BE2C (cell line): ENCODE measurements around the gene KCNJ14.

Experiments used
- DNase-seq: peaks from one replicate; pipeline ENCODE4 v3.0.0-alpha.2; 2020
- H3K27me3 ChIP-seq: fragments of 250-450 bp; sonication (Bioruptor Pico); 2 replicates; pipeline ENCODE4 v1.5.1; 2020; ENCODE audit warnings: mild to moderate bottlenecking
- H3K36me3 ChIP-seq: fragments of 250-450 bp; sonication (Bioruptor Pico); 2 replicates; pipeline ENCODE4 v1.5.1; 2020; ENCODE audit warnings: mild to moderate bottlenecking
- H3K4me1 ChIP-seq: fragments of 250-450 bp; sonication (Bioruptor Pico); 2 replicates; pipeline ENCODE4 v1.5.1; 2020
- H3K4me3 ChIP-seq: 2 replicates; pipeline ENCODE4 v1.5.1; 2011; ENCODE audit warnings: low read depth, low read length
- H3K9me3 ChIP-seq: fragments of 250-450 bp; sonication (Bioruptor Pico); 2 replicates; pipeline ENCODE4 v1.5.1; 2020
- TF ChIP-seq, protein P1 (sequence below): IDR thresholded peaks from 2 replicates; pipeline ENCODE4 v1.5.1; 2012; ENCODE audit warnings: mild to moderate bottlenecking, low read depth, low read length

The KCNJ14 gene

DNA sequence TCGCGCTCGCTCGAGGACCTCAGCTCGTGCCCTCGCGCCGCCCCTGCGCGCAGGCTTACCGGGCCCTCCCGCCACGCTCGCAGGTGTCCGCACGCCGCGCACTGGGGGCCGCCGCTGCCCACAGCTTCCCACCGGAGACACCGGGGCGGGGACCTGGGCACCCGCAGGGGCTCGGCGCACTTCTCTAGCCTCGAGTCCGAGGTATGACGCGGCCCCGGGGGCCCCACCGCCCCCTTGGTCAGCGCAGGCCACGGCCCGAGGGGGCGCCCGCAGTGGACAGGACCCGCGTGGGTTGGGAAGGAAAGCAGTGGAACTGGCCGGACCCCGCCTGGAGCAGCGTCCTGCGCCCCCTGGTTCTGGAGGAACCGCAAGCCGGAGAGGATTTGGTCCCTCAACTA is 11.6 kb upstream of the KCNJ14 start:
- Histone ChIP-seq H3K36me3 (peaks cover 16% of the 10 kb centered on the region), H3K9me3 (no peaks in the 10 kb centered on the region; the same call in 1 of the 2 replicates), H3K4me1 (peaks cover 5% of the 10 kb centered on the region; the same call in 1 of the 2 replicates), H3K4me3 (no peak overlapping the region), H3K27me3 (peaks cover 34% of the 10 kb centered on the region)
- TF ChIP-seq, protein P1, sequence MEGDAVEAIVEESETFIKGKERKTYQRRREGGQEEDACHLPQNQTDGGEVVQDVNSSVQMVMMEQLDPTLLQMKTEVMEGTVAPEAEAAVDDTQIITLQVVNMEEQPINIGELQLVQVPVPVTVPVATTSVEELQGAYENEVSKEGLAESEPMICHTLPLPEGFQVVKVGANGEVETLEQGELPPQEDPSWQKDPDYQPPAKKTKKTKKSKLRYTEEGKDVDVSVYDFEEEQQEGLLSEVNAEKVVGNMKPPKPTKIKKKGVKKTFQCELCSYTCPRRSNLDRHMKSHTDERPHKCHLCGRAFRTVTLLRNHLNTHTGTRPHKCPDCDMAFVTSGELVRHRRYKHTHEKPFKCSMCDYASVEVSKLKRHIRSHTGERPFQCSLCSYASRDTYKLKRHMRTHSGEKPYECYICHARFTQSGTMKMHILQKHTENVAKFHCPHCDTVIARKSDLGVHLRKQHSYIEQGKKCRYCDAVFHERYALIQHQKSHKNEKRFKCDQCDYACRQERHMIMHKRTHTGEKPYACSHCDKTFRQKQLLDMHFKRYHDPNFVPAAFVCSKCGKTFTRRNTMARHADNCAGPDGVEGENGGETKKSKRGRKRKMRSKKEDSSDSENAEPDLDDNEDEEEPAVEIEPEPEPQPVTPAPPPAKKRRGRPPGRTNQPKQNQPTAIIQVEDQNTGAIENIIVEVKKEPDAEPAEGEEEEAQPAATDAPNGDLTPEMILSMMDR, result no peak
- DNase-seq, result no peak

DNA sequence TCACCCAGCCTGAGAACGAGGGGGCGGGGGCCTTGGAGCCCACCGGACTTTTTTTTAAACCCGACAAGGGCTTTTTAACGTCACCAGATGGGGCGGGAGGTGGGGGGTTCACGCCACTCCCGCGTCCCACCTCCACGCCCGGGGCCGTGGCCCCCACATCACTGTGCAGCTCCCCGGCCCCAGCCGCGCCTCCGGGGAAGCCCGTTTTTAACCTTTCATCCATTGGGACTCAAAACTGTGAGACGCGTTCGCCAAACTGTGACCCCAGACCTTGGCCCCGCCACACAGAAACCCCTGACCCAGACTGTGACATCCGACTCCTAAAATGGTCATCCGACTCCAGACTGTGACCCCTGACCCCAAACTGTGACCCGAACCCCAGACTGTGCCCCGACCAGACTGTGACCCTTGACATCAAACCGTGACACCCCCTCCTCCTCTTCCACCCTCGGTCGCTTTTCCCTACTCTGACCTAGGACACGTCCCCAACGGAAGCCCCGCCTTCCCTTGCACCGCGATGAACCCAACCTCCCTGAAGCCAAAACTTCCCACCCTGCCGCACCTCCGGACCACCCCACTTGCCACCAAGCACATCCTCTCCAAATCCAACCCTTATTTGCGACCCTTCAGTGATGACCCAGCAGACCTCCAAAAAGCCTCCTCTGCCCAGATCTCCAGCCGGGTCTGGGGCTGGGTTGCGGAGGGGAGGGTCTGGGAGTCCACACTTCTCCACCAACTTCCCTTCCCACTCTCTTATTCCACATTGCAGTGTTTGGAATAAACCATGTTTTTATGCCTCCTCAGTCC is 11.0 kb upstream of the KCNJ14 start:
- H3K36me3 ChIP-seq, result peaks cover 21% of the 10 kb centered on the region
- H3K4me1 ChIP-seq, result peaks cover 5% of the 10 kb centered on the region; the same call in 1 of the 2 replicates
- no peak for DNase-seq
- peak overlapping the region; percentile 99 for H3K4me3 ChIP-seq
- peaks cover 34% of the 10 kb centered on the region for H3K27me3 ChIP-seq
- H3K9me3 ChIP-seq, result no peaks in the 10 kb centered on the region; the same call in 1 of the 2 replicates
- TF ChIP-seq, protein P1, result no peak

DNA sequence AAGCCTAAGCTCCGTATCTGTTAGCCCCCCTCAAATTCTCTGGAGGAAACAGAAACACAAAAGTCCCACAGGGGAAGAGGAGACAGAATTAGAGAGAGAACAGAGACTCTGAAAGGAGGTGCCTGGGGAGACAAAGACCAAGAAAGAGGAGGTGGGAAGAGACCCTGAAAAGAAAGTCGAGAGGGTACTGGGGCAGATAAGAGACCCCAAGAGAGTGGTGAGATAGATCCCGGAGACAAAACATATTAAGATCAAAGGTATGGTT is 10.5 kb upstream of the KCNJ14 start:
- H3K4me1 ChIP-seq, result peaks cover 5% of the 10 kb centered on the region; the same call in 1 of the 2 replicates

DNA sequence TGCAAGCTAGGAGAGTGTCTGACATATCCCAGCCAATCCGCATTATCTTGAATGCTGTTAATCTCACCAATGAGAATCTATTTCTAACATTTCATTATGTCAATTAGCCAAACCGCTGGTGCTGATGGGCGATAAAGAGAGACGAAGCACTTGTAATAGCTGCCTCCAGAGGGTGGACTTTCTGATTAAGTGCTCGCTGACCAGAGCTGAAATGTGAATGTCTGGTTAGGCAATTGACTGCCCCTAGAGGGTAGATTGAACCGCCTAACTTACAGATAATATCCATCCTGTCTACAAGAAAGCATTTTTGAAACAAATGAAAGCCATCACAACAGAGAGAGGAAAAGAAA is 10.1 kb upstream of the KCNJ14 start:
- TF ChIP-seq, protein P1, result peak; percentile 71
- H3K36me3 ChIP-seq, result peaks cover 29% of the 10 kb centered on the region
- peak; percentile 69 for DNase-seq
- no peaks in the 10 kb centered on the region; the same call in 1 of the 2 replicates for H3K9me3 ChIP-seq
- peaks cover 34% of the 10 kb centered on the region for H3K27me3 ChIP-seq
- peaks cover 5% of the 10 kb centered on the region; the same call in 1 of the 2 replicates for H3K4me1 ChIP-seq
- H3K4me3 ChIP-seq, result peak overlapping the region; percentile 99

More for the DNA sequence above, 10.5 kb upstream of the KCNJ14 start:
- peak overlapping the region; percentile 99 for H3K4me3 ChIP-seq
- peaks cover 34% of the 10 kb centered on the region for H3K27me3 ChIP-seq
- no peaks in the 10 kb centered on the region; the same call in 1 of the 2 replicates for H3K9me3 ChIP-seq
- H3K36me3 ChIP-seq, result peaks cover 26% of the 10 kb centered on the region
- TF ChIP-seq, protein P1, result no peak
- DNase-seq, result no peak

DNA sequence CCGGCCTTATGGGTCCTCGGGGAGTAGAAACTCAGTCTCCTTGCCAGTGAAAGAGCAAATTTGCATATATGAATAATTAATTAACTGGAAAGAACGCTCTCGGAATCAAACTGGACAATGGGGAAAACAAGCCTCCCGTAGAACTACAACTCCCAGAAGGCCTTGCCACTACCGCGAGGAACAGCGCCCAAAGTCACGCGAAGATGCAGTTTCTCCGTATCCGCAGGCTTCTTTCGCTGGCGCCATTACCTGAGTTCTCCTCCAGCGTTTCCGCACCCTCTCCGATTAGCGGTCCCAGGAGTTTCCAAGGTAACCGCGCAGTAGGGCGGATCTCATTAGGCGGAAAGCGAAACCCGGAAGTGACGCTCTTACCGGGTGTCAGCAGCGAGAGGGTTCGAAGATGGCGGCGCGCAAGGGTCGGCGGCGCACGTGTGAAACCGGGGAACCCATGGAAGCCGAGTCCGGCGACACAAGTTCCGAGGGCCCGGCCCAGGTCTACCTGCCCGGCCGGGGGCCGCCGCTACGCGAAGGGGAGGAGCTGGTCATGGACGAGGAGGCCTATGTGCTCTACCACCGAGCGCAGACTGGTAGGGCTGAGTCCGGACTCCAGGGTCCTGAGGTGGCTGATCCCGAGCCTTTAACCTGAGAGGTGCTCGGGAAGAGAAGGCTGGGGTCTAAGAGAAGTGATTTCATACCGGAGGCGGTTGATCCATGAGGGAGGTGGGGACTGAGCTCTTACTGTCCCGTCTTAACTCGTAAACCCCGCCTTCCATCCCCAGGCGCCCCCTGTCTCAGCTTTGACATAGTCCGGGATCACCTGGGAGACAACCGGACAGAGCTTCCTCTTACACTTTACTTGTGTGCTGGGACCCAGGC is 9.5 kb upstream of the KCNJ14 start, which contains the start of gene GRWD1:
Gene GRWD1 (plus strand): TSS at position 378 of the 876 bp plus-strand sequence. CDS start 23 bp downstream, at position 401.
- H3K4me3 ChIP-seq, result peak within 1 kb of the TSS; percentile 99
- peaks cover 34% of the 10 kb centered on the region for H3K27me3 ChIP-seq
- peaks cover 35% of the 10 kb centered on the region for H3K36me3 ChIP-seq
- DNase-seq, result peak; percentile 91
- H3K9me3 ChIP-seq, result no peaks in the 10 kb centered on the region; the same call in 1 of the 2 replicates
- peaks cover 5% of the 10 kb centered on the region; the same call in 1 of the 2 replicates for H3K4me1 ChIP-seq
- TF ChIP-seq, protein P1, result peak; percentile 19; the same call in 1 of the 2 replicates
